IMR-90 (cell line): ENCODE data around the gene SVOPL.

ENCODE experiments used
- CTCF ChIP-seq: conservative IDR thresholded peaks from 2 replicates; pipeline ENCODE4 v1.5.1; 2012; ENCODE audit warnings: mild to moderate bottlenecking, low read depth, low read length, improper control_type of control experiment
- POLR2A ChIP-seq: IDR thresholded peaks from 2 replicates; pipeline ENCODE4 v1.6.1; 2012; ENCODE audit warnings: mild to moderate bottlenecking, low read depth, low read length
- SMC3 ChIP-seq: fragments of 150-350 bp; IDR thresholded peaks from 2 replicates; pipeline ENCODE4 v1.6.1; 2016; ENCODE audit warnings: low read depth, mild to moderate bottlenecking, antibody characterized with exemption, low read length, moderate library complexity

DNA sequence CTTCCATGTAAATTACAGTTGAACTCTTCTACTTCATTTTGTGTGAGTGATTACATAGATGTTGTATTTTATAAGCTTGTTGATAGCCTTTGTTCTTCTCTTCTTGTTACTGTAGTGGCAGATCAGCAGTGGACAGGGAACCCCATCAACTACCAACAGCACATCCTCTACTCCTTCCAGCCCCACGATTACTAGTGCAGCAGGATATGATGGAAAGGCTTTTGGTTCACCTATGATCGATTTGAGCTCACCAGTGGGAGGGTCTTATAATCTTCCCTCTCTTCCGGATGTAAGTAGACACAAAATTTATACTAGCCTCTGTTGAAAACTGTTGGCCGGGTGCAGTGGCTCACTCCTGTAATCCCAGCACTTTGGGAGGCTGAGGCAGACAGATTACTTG, 130.4 kb downstream of the SVOPL start:
- TF ChIP-seq CTCF (no peak), POLR2A (no peak), SMC3 (no peak)
